ENCODE measurements around the gene USP21. TPM values are rescaled to one million over a fixed set of nuclear protein-coding genes. Genes with fewer than 3 reads are reported as not detected.
A peak's percentile ranks its signal among the peaks of the same experiment; 100 is the strongest.

Gene USP21
- total RNA-seq, 1 experiment from 2014 or later, result 40.9 TPM

GRCh38 chr1:161153682-161154337, 5.5 kb upstream of the USP21 start, which contains the start of gene UFC1:
Gene UFC1, plus strand, starts transcription at chr1:161153978. Its CDS starts 20 bp downstream, at chr1:161153998.
- no peaks in the 10 kb centered on the region for H3K27me3 Mint-ChIP-seq (ENCODE audit: unreplicated experiment)
- peak within 1 kb of the TSS; percentile 100 for H3K27ac Mint-ChIP-seq (ENCODE audit: unreplicated experiment)
- H3K36me3 Mint-ChIP-seq (ENCODE audit: insufficient read depth, unreplicated experiment), result peaks cover 35% of the 10 kb centered on the region
- peak within 1 kb of the TSS; percentile 98 for H3K4me3 Mint-ChIP-seq (ENCODE audit: low read depth, unreplicated experiment)
- CTCF ChIA-PET, result interaction anchor here (0.5 to 1.3 kb wide), 4 partner anchors 12 to 883 kb away, joined by 3 to 5 read pairs (median 3); partner anchors contain the start of gene PPOX
- intact Hi-C loops (cut with micrococcal nuclease; ENCODE audit: unreplicated experiment), result no loop called here
- TF ChIP-seq, protein P1, sequence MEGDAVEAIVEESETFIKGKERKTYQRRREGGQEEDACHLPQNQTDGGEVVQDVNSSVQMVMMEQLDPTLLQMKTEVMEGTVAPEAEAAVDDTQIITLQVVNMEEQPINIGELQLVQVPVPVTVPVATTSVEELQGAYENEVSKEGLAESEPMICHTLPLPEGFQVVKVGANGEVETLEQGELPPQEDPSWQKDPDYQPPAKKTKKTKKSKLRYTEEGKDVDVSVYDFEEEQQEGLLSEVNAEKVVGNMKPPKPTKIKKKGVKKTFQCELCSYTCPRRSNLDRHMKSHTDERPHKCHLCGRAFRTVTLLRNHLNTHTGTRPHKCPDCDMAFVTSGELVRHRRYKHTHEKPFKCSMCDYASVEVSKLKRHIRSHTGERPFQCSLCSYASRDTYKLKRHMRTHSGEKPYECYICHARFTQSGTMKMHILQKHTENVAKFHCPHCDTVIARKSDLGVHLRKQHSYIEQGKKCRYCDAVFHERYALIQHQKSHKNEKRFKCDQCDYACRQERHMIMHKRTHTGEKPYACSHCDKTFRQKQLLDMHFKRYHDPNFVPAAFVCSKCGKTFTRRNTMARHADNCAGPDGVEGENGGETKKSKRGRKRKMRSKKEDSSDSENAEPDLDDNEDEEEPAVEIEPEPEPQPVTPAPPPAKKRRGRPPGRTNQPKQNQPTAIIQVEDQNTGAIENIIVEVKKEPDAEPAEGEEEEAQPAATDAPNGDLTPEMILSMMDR (IDR thresholded peaks at IDR 0.05; ENCODE audit: unreplicated experiment), result no peak
- BruUV-seq (replicated peaks), result TSS peak; percentile 98
- H3K9me3 Mint-ChIP-seq (ENCODE audit: low read depth, unreplicated experiment), result no peaks in the 10 kb centered on the region
- peaks cover 27% of the 10 kb centered on the region for H3K4me1 Mint-ChIP-seq (ENCODE audit: low read depth, unreplicated experiment)
- DNase-seq, result peak; percentile 84

DNA sequence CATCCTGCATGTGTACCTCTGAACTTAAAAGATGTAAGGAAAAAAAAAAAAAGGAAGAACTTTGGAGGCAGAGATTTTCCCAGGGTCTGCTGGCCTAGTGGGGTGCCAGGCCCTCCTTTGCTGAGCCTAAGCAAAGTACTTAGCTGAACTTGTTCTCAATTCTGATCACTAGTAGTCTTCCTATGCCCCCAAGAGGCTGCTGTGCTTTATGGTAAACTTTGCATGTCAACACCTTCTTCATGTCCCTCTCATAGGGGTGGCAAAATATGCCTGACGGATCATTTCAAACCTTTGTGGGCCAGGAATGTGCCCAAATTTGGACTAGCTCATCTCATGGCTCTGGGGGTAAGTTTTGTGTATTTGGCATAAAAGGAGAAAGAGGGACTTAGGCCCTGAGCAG, 1.4 kb upstream of the USP21 start:
- H3K4me3 Mint-ChIP-seq (ENCODE audit: low read depth, unreplicated experiment), result peak overlapping the region; percentile 94
- H3K27ac Mint-ChIP-seq (ENCODE audit: unreplicated experiment), result no peak overlapping the region
- TF ChIP-seq, protein P1 (IDR thresholded peaks at IDR 0.05; ENCODE audit: unreplicated experiment), result no peak
- H3K27me3 Mint-ChIP-seq (ENCODE audit: unreplicated experiment), result no peaks in the 10 kb centered on the region
- intact Hi-C loops (cut with micrococcal nuclease; ENCODE audit: unreplicated experiment), result no loop called here
- H3K9me3 Mint-ChIP-seq (ENCODE audit: low read depth, unreplicated experiment), result no peaks in the 10 kb centered on the region
- H3K36me3 Mint-ChIP-seq (ENCODE audit: insufficient read depth, unreplicated experiment), result peaks cover 66% of the 10 kb centered on the region
- CTCF ChIA-PET, result interaction anchor here (0.6 to 0.9 kb wide), 3 partner anchors 8 to 68 kb away, joined by 3 to 10 read pairs (median 4); partner anchors contain the start of genes PPOX and TOMM40L
- H3K4me1 Mint-ChIP-seq (ENCODE audit: low read depth, unreplicated experiment), result peaks cover 52% of the 10 kb centered on the region
- no peak for DNase-seq
- BruUV-seq (replicated peaks), result no TSS peak

- no peak for DNase-seq
- BruUV-seq (replicated peaks), result no TSS peak
- TF ChIP-seq, protein P1 (IDR thresholded peaks at IDR 0.05; ENCODE audit: unreplicated experiment), result no peak
- Mint-ChIP-seq H3K27ac (ENCODE audit: unreplicated experiment) (peak overlapping the region; percentile 78), H3K4me1 (ENCODE audit: low read depth, unreplicated experiment) (peaks cover 52% of the 10 kb centered on the region), H3K9me3 (ENCODE audit: low read depth, unreplicated experiment) (no peaks in the 10 kb centered on the region), H3K27me3 (ENCODE audit: unreplicated experiment) (no peaks in the 10 kb centered on the region), H3K36me3 (ENCODE audit: insufficient read depth, unreplicated experiment) (peaks cover 66% of the 10 kb centered on the region), H3K4me3 (ENCODE audit: low read depth, unreplicated experiment) (peak overlapping the region; percentile 94)
- CTCF ChIA-PET, result interaction anchor here (0.5 to 1.1 kb wide), 3 partner anchors 13 to 67 kb away, joined by 3 to 5 read pairs (median 4); partner anchors contain the start of gene TOMM40L
- intact Hi-C loops (cut with micrococcal nuclease; ENCODE audit: unreplicated experiment), result no loop called here
These were observed 837 bp upstream of the USP21 start for GRCh38 chr1:161158316-161159010.

DNA sequence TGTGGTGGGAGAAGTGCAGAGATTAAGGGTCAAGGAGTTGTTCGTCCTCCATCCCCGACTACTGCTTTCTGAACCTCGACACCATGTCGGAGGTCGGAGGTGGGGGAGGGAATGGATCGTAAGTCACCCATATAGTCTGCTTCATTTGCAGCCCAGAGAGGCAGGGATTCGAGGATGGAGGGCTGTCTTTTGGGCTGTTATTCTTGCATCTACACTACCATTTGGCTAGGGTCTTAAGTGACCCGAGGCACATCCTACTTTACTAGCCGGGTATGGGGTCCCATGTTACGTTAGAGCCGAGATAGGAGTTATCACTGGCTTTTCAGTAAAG, 578 bp downstream of the USP21 start:
- Mint-ChIP-seq H3K4me1 (ENCODE audit: low read depth, unreplicated experiment) (peaks cover 48% of the 10 kb centered on the region), H3K27me3 (ENCODE audit: unreplicated experiment) (no peaks in the 10 kb centered on the region), H3K9me3 (ENCODE audit: low read depth, unreplicated experiment) (no peaks in the 10 kb centered on the region), H3K36me3 (ENCODE audit: insufficient read depth, unreplicated experiment) (peaks cover 66% of the 10 kb centered on the region), H3K4me3 (ENCODE audit: low read depth, unreplicated experiment) (peak overlapping the region; percentile 94), H3K27ac (ENCODE audit: unreplicated experiment) (peak overlapping the region; percentile 78)
- TF ChIP-seq, protein P1 (IDR thresholded peaks at IDR 0.05; ENCODE audit: unreplicated experiment), result no peak
- no peak for DNase-seq
- CTCF ChIA-PET, result interaction anchor here (1.1 kb wide), 1 partner anchor 19 kb away, joined by 3 read pairs; no protein-coding TSS in a partner anchor
- no TSS peak for BruUV-seq (replicated peaks)
- intact Hi-C loops (cut with micrococcal nuclease; ENCODE audit: unreplicated experiment), result no loop called here
